Activated CD4-positive, alpha-beta memory T cell treated with anti-CD3 and anti-CD28 coated beads for 36 hours (primary cell): ENCODE measurements around the gene PDF. TPM values are rescaled to one million over a fixed set of nuclear protein-coding genes. Genes with fewer than 3 reads are reported as not detected.

Source experiments
- CTCF ChIA-PET: fragments of 350-600 bp; sonication (Branson Sonifier 250); formaldehyde crosslinking; loops from one replicate; lab custom pipeline; 2021; ENCODE audit warnings: antibody characterized with exemption, inconsistent platforms; lab: Charles Lee
- POLR2A ChIA-PET: fragments of 350-600 bp; sonication (Branson Sonifier 250); formaldehyde crosslinking; loops from one replicate; lab custom pipeline; 2021; ENCODE audit warnings: antibody characterized with exemption; lab: Charles Lee
- DNase-seq: peaks from one replicate; pipeline ENCODE4 v3.0.0-alpha.2; 2020
- H3K27ac Mint-ChIP-seq: one replicate; pipeline ENCODE4 v1.8.0; 2021; ENCODE audit warnings: mixed read lengths
- H3K27me3 Mint-ChIP-seq: one replicate; pipeline ENCODE4 v1.8.0; 2021; ENCODE audit warnings: mixed read lengths
- H3K36me3 Mint-ChIP-seq: one replicate; pipeline ENCODE4 v1.8.0; 2021; ENCODE audit warnings: mixed read lengths
- H3K4me1 Mint-ChIP-seq: one replicate; pipeline ENCODE4 v1.8.0; 2021; ENCODE audit warnings: low read depth, mixed read lengths
- H3K4me3 Mint-ChIP-seq: one replicate; pipeline ENCODE4 v1.8.0; 2021; ENCODE audit warnings: mild to moderate bottlenecking, mixed read lengths
- H3K9me3 Mint-ChIP-seq: one replicate; pipeline ENCODE4 v1.8.0; 2021; ENCODE audit warnings: mixed read lengths
- intact Hi-C: fragments of 100-400 bp; cut with micrococcal nuclease; formaldehyde crosslinking; loops from one replicate; pipeline ENCODE4 v1.15.1; 2023
- total RNA-seq, 2 experiments: library from RNA; stranded (reverse); gene quantifications; one replicate each; pipeline ENCODE4 v1.2.3, GENCODE V29; 2021

Gene PDF
- total RNA-seq, 2 experiments from 2014 or later = 16.2 to 17.6 TPM

DNA sequence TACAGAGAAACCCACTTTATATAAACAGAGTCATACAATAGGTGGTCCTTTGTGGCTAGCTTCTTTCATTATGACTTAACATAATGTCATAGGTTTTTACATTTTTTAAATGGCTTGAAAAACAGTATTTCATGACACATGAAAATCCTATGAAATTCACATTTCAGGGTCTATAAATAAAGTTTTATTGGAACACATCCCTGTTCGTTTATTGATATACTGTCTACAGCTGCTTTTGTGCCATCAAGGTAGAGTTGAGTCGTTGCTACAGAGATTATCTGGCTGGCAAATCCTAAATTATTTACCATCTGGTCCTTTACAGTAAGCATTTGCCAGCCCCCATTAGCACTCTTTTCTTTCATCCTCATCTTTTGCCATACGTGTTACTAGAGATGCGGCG, 16.9 kb downstream of the PDF start:
- DNase-seq = no peak
- H3K27me3 Mint-ChIP-seq = no peaks in the 10 kb centered on the region
- peak overlapping the region; percentile 42 for H3K27ac Mint-ChIP-seq
- CTCF ChIA-PET = interaction anchor here (0.6 to 1.4 kb wide), 3 partner anchors 10 to 14 kb away, joined by 3 read pairs; no protein-coding TSS in a partner anchor
- intact Hi-C loops = no loop called here
- peak overlapping the region; percentile 29 for H3K4me3 Mint-ChIP-seq
- POLR2A ChIA-PET = interaction anchor here (1.9 kb wide), 1 partner anchor 17 kb away, joined by 9 read pairs; the partner anchor contains the start of gene PDF
- peaks cover 25% of the 10 kb centered on the region for H3K4me1 Mint-ChIP-seq
- no peaks in the 10 kb centered on the region for H3K9me3 Mint-ChIP-seq
- H3K36me3 Mint-ChIP-seq = peaks cover 19% of the 10 kb centered on the region

GRCh38 chr16:69311533-69312387, 18.6 kb downstream of the PDF start:
- peak; percentile 52 for DNase-seq
- intact Hi-C loops = loop anchor here (1.0 to 2.0 kb wide), 3 partner anchors 19 to 125 kb away; partner anchors contain the start of genes COG8, NIP7, PDF and SNTB2
- POLR2A ChIA-PET = interaction anchor here (0.8 to 1.9 kb wide), 3 partner anchors 17 to 179 kb away, joined by 3 to 9 read pairs (median 6); partner anchors contain the start of genes CHTF8, PDF and UTP4

GRCh38 chr16:69310653-69311532, 19.5 kb downstream of the PDF start, which contains the start of gene VPS4A:
Gene VPS4A, plus strand, starts transcription at chr16:69311350. Its CDS starts 162 bp downstream, at chr16:69311512.
- intact Hi-C loops = loop anchor here (1.0 to 2.0 kb wide), 3 partner anchors 19 to 124 kb away; partner anchors contain the start of genes COG8, NIP7, PDF and SNTB2
- POLR2A ChIA-PET = interaction anchor here (1.1 kb wide), 1 partner anchor 161 kb away, joined by 4 read pairs; no protein-coding TSS in a partner anchor

More at GRCh38 chr16:69311533-69312387, 18.6 kb downstream of the PDF start:
- Mint-ChIP-seq H3K36me3 (peaks cover 17% of the 10 kb centered on the region), H3K27ac (peak overlapping the region; percentile 74), H3K27me3 (no peaks in the 10 kb centered on the region), H3K9me3 (no peaks in the 10 kb centered on the region), H3K4me1 (peaks cover 25% of the 10 kb centered on the region), H3K4me3 (peak overlapping the region; percentile 88)
- CTCF ChIA-PET = interaction anchor here (0.6 to 1.4 kb wide), 6 partner anchors 12 to 161 kb away, joined by 3 to 7 read pairs (median 3); partner anchors contain the start of genes COG8 and NIP7

DNA sequence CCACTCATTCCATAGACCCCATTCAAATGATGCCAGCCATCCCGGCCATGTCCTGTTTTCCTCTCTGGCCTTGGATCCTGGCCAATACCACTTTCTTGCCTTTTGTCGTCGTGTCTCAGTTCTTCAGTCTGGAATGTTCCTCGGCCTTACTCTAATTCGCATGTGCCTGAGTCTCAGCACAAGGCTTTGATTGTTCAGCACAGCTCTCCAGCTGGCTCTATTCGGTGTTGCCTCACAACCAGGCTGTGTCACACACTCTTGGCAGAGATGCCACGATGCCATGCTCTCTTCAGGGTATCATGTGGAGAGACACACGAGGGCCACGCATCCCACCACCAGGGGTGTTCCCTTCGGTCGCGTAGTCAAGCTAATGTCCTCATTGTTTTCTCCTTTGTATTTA, 21.1 kb downstream of the PDF start:
- no peak overlapping the region for H3K27ac Mint-ChIP-seq
- no peaks in the 10 kb centered on the region for H3K27me3 Mint-ChIP-seq
- POLR2A ChIA-PET = no interaction called here
- CTCF ChIA-PET = no interaction called here
- peaks cover 25% of the 10 kb centered on the region for H3K4me1 Mint-ChIP-seq
- H3K4me3 Mint-ChIP-seq = no peak overlapping the region
- DNase-seq = no peak
- intact Hi-C loops = no loop called here
- no peaks in the 10 kb centered on the region for H3K9me3 Mint-ChIP-seq
- H3K36me3 Mint-ChIP-seq = peaks cover 2% of the 10 kb centered on the region

More at GRCh38 chr16:69310653-69311532, 19.5 kb downstream of the PDF start, which contains the start of gene VPS4A:
- no peaks in the 10 kb centered on the region for H3K9me3 Mint-ChIP-seq
- peak within 1 kb of the TSS; percentile 88 for H3K4me3 Mint-ChIP-seq
- peak within 1 kb of the TSS; percentile 89 for H3K27ac Mint-ChIP-seq
- CTCF ChIA-PET = interaction anchor here (1.3 to 1.6 kb wide), 2 partner anchors 18 to 123 kb away, joined by 4 to 5 read pairs; no protein-coding TSS in a partner anchor
- H3K27me3 Mint-ChIP-seq = no peaks in the 10 kb centered on the region
- peaks cover 25% of the 10 kb centered on the region for H3K4me1 Mint-ChIP-seq
- peak; percentile 98 for DNase-seq
- H3K36me3 Mint-ChIP-seq = peaks cover 10% of the 10 kb centered on the region

- no peaks in the 10 kb centered on the region for H3K9me3 Mint-ChIP-seq
- H3K27me3 Mint-ChIP-seq = no peaks in the 10 kb centered on the region
- DNase-seq = no peak
- H3K27ac Mint-ChIP-seq = no peak overlapping the region
- peaks cover 12% of the 10 kb centered on the region for H3K4me1 Mint-ChIP-seq
- ChIA-PET POLR2A (no interaction called here), CTCF (no interaction called here)
- H3K4me3 Mint-ChIP-seq = no peak overlapping the region
- H3K36me3 Mint-ChIP-seq = no peaks in the 10 kb centered on the region
- intact Hi-C loops = no loop called here
Observed at GRCh38 chr16:69307856-69308255, 22.5 kb downstream of the PDF start.

DNA sequence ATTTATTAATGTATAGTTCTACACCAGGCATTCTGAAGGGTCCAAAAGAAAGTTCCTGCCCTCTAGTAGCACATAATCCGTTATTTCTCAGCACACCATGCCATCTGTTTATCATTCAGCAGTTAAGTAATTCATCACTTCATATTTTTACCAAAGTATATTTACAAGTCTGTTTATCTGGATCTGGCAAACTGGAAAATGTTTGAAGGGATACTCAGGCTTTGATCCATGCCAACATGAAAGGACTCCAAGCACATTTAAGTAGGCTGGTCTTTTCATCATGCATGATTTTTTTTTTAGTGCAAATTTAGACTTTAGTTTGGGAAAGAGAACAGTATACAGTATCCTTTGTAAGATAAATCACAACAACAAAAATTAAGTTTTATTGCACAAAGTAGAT, 23.3 kb downstream of the PDF start:
- CTCF ChIA-PET = no interaction called here
- no peak overlapping the region for H3K27ac Mint-ChIP-seq

GRCh38 chr16:69306031-69306430, 24.4 kb downstream of the PDF start:
- H3K4me1 Mint-ChIP-seq = peaks cover 7% of the 10 kb centered on the region
- ChIA-PET POLR2A (no interaction called here), CTCF (no interaction called here)

More for the DNA sequence above, 23.3 kb downstream of the PDF start:
- intact Hi-C loops = no loop called here
- Mint-ChIP-seq H3K9me3 (no peaks in the 10 kb centered on the region), H3K4me1 (peaks cover 9% of the 10 kb centered on the region), H3K36me3 (no peaks in the 10 kb centered on the region), H3K4me3 (no peak overlapping the region), H3K27me3 (no peaks in the 10 kb centered on the region)
- DNase-seq = no peak
- POLR2A ChIA-PET = no interaction called here

GRCh38 chr16:69302301-69302700, 28.1 kb downstream of the PDF start:
- DNase-seq = no peak
- ChIA-PET CTCF (interaction anchor here (1.3 kb wide), 1 partner anchor 152 kb away, joined by 3 read pairs; no protein-coding TSS in a partner anchor), POLR2A (interaction anchor here (0.6 kb wide), 1 partner anchor 405 kb away, joined by 3 read pairs; no protein-coding TSS in a partner anchor)
- H3K27me3 Mint-ChIP-seq = no peaks in the 10 kb centered on the region
- H3K27ac Mint-ChIP-seq = no peak overlapping the region
- no peak overlapping the region for H3K4me3 Mint-ChIP-seq
- H3K9me3 Mint-ChIP-seq = no peaks in the 10 kb centered on the region
- H3K4me1 Mint-ChIP-seq = no peaks in the 10 kb centered on the region
- peaks cover 8% of the 10 kb centered on the region for H3K36me3 Mint-ChIP-seq
- intact Hi-C loops = no loop called here

More at GRCh38 chr16:69306031-69306430, 24.4 kb downstream of the PDF start:
- H3K36me3 Mint-ChIP-seq = no peaks in the 10 kb centered on the region
- no peaks in the 10 kb centered on the region for H3K27me3 Mint-ChIP-seq
- H3K4me3 Mint-ChIP-seq = no peak overlapping the region
- DNase-seq = no peak
- no peak overlapping the region for H3K27ac Mint-ChIP-seq
- intact Hi-C loops = no loop called here
- H3K9me3 Mint-ChIP-seq = no peaks in the 10 kb centered on the region

- intact Hi-C loops = no loop called here
- Mint-ChIP-seq H3K4me1 (no peaks in the 10 kb centered on the region), H3K36me3 (peaks cover 8% of the 10 kb centered on the region), H3K27ac (no peak overlapping the region), H3K9me3 (no peaks in the 10 kb centered on the region), H3K27me3 (no peaks in the 10 kb centered on the region), H3K4me3 (no peak overlapping the region)
- DNase-seq = no peak
- POLR2A ChIA-PET = interaction anchor here (0.6 kb wide), 1 partner anchor 405 kb away, joined by 3 read pairs; no protein-coding TSS in a partner anchor
- CTCF ChIA-PET = interaction anchor here (1.3 kb wide), 1 partner anchor 152 kb away, joined by 3 read pairs; no protein-coding TSS in a partner anchor
Observed at GRCh38 chr16:69301861-69302260, 28.5 kb downstream of the PDF start.

DNA sequence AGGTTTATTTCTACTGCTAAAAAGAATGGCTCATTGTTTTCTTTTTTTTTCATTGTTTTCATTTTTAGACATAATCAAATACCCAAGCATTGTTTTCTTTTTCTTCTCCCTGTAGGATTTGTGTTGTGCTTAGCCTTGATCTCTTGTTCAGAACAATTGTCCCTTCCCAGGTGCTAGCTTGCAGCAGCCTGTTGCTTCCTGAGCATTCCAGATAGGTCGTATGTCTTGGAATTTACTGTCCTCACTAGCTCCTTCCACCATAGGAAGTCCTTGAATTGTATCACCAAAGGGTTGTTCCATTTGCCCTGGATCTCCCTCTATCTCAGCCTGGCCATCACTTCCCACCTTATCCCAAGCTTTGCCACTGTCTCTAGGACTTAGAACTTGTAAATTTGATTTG, 29.2 kb downstream of the PDF start:
- POLR2A ChIA-PET = no interaction called here
- intact Hi-C loops = no loop called here

DNA sequence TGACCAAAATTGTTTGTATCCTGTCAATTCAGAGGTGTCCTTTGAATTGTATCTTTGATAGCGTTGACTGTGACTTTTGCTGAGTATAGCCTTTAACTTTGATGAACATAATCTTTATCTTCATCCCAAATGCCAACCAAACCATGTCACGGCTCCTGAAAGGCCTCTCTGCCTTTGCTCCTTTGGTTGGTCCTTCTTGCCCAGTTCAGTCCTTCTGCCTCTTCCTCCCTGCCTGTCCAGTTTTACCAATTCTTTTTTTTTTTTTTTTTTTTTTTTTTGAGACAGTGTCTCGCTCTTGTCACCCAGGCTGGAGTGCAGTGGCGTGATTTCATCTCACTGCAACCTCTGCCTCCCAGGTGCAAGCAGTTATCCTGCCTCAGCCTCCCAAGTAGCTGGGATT, 32.1 kb downstream of the PDF start:
- peaks cover 8% of the 10 kb centered on the region for H3K36me3 Mint-ChIP-seq
- H3K9me3 Mint-ChIP-seq = no peaks in the 10 kb centered on the region
- CTCF ChIA-PET = no interaction called here
- intact Hi-C loops = no loop called here
- no peak for DNase-seq
- no peak overlapping the region for H3K4me3 Mint-ChIP-seq
- H3K27me3 Mint-ChIP-seq = no peaks in the 10 kb centered on the region
- H3K27ac Mint-ChIP-seq = no peak overlapping the region
- H3K4me1 Mint-ChIP-seq = peaks cover 4% of the 10 kb centered on the region
- POLR2A ChIA-PET = no interaction called here

More for the DNA sequence above, 29.2 kb downstream of the PDF start:
- Mint-ChIP-seq H3K9me3 (no peaks in the 10 kb centered on the region), H3K36me3 (peaks cover 8% of the 10 kb centered on the region), H3K4me3 (no peak overlapping the region), H3K27me3 (no peaks in the 10 kb centered on the region), H3K4me1 (no peaks in the 10 kb centered on the region), H3K27ac (no peak overlapping the region)
- CTCF ChIA-PET = no interaction called here
- no peak for DNase-seq
